Measurements from ENCODE around the gene CDH24. TPM values are rescaled to one million over a fixed set of nuclear protein-coding genes. Genes with fewer than 3 reads are reported as not detected.
A peak's percentile ranks its signal among the peaks of the same experiment; 100 is the strongest.

Gene CDH24
- total and polyA plus RNA-seq, 2 of the 13 experiments (the other 11 are each of a cell fraction or from before 2014, with no cell fraction given), result 0.69 to 0.99 TPM

DNA sequence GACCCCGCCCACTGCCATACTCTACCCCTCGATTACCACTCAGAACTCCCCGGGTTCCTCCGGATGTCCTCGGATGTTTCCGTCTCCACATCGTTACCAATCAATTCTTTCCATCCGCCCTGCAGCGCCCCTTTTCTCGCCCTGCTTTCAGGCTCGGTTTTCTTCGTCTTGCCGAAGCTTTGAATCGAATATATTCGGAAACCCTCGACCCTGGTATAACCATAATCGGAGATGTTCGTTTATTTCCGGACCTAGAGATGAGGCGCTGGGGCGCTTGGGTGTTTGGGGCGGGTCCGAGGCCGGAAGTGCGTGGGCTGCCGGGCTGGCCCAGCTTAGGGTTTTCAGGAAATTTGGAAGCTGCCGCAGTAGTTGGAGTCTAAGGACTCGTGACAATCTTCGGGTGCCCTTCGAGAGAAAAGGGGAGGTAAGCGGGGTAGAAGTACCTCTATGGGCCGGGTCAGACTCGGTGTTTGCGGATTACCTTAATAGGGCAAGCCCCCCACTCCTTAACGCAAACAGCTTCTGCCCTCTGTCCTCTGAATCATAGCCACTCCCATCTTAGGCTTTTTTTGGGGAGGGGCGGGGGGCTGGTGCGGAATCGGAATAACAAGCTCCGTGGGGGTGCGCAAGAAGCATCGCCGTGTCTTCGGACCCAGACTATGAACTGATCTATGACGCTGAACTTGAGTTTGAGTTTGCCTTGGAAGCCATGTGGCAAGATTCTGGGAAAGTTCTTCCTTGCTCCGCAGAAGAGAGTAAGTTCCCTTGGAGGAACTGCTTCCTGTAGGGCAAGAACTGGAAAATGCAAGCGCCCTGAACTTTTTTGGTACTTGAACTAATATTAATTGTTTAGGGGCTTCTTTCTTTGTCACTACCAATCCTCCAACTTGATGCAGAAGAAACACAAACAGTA lies 38.1 kb upstream of the CDH24 start, which contains the start of gene C14orf119 (continued):
- TF ChIP-seq, protein P1, sequence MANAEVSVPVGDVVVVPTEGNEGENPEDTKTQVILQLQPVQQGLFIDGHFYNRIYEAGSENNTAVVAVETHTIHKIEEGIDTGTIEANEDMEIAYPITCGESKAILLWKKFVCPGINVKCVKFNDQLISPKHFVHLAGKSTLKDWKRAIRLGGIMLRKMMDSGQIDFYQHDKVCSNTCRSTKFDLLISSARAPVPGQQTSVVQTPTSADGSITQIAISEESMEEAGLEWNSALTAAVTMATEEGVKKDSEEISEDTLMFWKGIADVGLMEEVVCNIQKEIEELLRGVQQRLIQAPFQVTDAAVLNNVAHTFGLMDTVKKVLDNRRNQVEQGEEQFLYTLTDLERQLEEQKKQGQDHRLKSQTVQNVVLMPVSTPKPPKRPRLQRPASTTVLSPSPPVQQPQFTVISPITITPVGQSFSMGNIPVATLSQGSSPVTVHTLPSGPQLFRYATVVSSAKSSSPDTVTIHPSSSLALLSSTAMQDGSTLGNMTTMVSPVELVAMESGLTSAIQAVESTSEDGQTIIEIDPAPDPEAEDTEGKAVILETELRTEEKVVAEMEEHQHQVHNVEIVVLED (CRISPR knock-in tag; IDR thresholded peaks at IDR 0.05; ENCODE audit: borderline replicate concordance), result peak; percentile 67
- TF ChIP-seq, protein P2, sequence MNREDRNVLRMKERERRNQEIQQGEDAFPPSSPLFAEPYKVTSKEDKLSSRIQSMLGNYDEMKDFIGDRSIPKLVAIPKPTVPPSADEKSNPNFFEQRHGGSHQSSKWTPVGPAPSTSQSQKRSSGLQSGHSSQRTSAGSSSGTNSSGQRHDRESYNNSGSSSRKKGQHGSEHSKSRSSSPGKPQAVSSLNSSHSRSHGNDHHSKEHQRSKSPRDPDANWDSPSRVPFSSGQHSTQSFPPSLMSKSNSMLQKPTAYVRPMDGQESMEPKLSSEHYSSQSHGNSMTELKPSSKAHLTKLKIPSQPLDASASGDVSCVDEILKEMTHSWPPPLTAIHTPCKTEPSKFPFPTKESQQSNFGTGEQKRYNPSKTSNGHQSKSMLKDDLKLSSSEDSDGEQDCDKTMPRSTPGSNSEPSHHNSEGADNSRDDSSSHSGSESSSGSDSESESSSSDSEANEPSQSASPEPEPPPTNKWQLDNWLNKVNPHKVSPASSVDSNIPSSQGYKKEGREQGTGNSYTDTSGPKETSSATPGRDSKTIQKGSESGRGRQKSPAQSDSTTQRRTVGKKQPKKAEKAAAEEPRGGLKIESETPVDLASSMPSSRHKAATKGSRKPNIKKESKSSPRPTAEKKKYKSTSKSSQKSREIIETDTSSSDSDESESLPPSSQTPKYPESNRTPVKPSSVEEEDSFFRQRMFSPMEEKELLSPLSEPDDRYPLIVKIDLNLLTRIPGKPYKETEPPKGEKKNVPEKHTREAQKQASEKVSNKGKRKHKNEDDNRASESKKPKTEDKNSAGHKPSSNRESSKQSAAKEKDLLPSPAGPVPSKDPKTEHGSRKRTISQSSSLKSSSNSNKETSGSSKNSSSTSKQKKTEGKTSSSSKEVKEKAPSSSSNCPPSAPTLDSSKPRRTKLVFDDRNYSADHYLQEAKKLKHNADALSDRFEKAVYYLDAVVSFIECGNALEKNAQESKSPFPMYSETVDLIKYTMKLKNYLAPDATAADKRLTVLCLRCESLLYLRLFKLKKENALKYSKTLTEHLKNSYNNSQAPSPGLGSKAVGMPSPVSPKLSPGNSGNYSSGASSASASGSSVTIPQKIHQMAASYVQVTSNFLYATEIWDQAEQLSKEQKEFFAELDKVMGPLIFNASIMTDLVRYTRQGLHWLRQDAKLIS (CRISPR knock-in tag; IDR thresholded peaks at IDR 0.05), result peak; percentile 68; the same call in 1 of the 2 replicates
- TF ChIP-seq, protein P3, sequence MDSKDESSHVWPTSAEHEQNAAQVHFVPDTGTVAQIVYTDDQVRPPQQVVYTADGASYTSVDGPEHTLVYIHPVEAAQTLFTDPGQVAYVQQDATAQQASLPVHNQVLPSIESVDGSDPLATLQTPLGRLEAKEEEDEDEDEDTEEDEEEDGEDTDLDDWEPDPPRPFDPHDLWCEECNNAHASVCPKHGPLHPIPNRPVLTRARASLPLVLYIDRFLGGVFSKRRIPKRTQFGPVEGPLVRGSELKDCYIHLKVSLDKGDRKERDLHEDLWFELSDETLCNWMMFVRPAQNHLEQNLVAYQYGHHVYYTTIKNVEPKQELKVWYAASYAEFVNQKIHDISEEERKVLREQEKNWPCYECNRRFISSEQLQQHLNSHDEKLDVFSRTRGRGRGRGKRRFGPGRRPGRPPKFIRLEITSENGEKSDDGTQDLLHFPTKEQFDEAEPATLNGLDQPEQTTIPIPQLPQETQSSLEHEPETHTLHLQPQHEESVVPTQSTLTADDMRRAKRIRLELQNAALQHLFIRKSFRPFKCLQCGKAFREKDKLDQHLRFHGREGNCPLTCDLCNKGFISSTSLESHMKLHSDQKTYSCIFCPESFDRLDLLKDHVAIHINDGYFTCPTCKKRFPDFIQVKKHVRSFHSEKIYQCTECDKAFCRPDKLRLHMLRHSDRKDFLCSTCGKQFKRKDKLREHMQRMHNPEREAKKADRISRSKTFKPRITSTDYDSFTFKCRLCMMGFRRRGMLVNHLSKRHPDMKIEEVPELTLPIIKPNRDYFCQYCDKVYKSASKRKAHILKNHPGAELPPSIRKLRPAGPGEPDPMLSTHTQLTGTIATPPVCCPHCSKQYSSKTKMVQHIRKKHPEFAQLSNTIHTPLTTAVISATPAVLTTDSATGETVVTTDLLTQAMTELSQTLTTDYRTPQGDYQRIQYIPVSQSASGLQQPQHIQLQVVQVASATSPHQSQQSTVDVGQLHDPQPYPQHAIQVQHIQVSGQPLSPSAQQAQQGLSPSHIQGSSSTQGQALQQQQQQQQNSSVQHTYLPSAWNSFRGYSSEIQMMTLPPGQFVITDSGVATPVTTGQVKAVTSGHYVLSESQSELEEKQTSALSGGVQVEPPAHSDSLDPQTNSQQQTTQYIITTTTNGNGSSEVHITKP (CRISPR knock-in tag; IDR thresholded peaks at IDR 0.05; ENCODE audit: low read depth), result peak; percentile 81
- TF ChIP-seq ASH2L (IDR thresholded peaks at IDR 0.05; ENCODE audit: insufficient read length, low read depth, low read length) (peak; percentile 84), ZNF556 (CRISPR knock-in tag; IDR thresholded peaks at IDR 0.05; ENCODE audit: borderline replicate concordance) (peak; percentile 24; the same call in 1 of the 2 replicates), NCOR1 (IDR thresholded peaks at IDR 0.05; ENCODE audit: borderline replicate concordance, low read length) (peak; percentile 54; the same call in 1 of the 2 replicates), HMG20B (CRISPR knock-in tag; conservative IDR thresholded peaks at IDR 0.05) (peak; percentile 61), RNF2 (conservative IDR thresholded peaks at IDR 0.05; ENCODE audit: low read depth) (0 out of 2 replicates have a peak, but pooled peaks have one; percentile 28), ARNT (IDR thresholded peaks at IDR 0.05) (no peak), ZNF713 (CRISPR knock-in tag; IDR thresholded peaks at IDR 0.05) (peak; percentile 87; the same call in 1 of the 2 replicates), MAZ (IDR thresholded peaks at IDR 0.05; ENCODE audit: borderline replicate concordance, low read depth, low read length) (peak; percentile 53), MAZ (CRISPR knock-in tag; IDR thresholded peaks at IDR 0.05; ENCODE audit: low read depth) (no peak)
- TF ChIP-seq, protein P4, sequence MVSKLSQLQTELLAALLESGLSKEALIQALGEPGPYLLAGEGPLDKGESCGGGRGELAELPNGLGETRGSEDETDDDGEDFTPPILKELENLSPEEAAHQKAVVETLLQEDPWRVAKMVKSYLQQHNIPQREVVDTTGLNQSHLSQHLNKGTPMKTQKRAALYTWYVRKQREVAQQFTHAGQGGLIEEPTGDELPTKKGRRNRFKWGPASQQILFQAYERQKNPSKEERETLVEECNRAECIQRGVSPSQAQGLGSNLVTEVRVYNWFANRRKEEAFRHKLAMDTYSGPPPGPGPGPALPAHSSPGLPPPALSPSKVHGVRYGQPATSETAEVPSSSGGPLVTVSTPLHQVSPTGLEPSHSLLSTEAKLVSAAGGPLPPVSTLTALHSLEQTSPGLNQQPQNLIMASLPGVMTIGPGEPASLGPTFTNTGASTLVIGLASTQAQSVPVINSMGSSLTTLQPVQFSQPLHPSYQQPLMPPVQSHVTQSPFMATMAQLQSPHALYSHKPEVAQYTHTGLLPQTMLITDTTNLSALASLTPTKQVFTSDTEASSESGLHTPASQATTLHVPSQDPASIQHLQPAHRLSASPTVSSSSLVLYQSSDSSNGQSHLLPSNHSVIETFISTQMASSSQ (IDR thresholded peaks at IDR 0.05; ENCODE audit: low read depth), result peak; percentile 29
- TF ChIP-seq, protein P4 (CRISPR knock-in tag; IDR thresholded peaks at IDR 0.05; ENCODE audit: borderline replicate concordance), result no peak
